Measurements from ENCODE around the gene CTTN.

DNA sequence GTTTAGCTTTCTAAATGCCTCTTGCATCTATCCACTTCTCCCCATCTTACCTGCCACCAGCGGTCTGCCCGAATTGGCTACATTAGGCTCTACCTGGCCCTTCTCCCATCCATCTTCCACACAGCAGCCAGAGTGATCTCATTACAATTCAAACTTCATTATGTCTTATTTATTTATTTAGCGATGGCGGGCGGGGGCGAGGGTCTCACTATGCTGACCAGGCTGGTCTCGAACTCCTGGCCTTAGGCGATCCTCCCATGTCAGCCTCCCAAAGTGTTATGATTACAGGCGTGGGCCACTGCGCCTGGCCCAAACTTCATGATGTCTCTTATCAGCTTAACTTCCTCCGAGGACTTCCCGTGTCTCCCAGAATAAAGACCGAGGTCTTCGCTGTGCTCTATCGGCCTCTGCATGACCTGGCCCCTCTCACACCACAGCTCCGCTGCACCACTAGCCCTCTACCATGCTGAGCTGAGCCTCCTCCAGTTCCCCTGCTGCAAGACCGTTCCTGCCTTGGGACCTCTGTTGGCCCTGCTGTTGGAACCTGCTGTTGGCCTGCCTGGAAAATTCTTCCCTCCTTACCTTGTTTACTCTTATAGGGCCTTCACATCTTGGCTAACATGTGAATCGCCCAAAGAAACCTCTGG, 870 bp upstream of the CTTN start:
- TF ChIP-seq, protein P1, sequence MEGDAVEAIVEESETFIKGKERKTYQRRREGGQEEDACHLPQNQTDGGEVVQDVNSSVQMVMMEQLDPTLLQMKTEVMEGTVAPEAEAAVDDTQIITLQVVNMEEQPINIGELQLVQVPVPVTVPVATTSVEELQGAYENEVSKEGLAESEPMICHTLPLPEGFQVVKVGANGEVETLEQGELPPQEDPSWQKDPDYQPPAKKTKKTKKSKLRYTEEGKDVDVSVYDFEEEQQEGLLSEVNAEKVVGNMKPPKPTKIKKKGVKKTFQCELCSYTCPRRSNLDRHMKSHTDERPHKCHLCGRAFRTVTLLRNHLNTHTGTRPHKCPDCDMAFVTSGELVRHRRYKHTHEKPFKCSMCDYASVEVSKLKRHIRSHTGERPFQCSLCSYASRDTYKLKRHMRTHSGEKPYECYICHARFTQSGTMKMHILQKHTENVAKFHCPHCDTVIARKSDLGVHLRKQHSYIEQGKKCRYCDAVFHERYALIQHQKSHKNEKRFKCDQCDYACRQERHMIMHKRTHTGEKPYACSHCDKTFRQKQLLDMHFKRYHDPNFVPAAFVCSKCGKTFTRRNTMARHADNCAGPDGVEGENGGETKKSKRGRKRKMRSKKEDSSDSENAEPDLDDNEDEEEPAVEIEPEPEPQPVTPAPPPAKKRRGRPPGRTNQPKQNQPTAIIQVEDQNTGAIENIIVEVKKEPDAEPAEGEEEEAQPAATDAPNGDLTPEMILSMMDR (IDR thresholded peaks at IDR 0.05; ENCODE audit: insufficient read depth, low read length): no peak
- TF ChIP-seq GABPA (IDR thresholded peaks at IDR 0.05; ENCODE audit: low read depth): 0 out of 2 replicates have a peak, but pooled peaks have one; percentile 10

Measured in HL-60 (cell line).